Trophoblast cell (in vitro differentiated cells and primary cell): ENCODE data around the gene PTPRN2.

Experiments
- DNase-seq, 2 donors: peaks; one replicate each; pipeline ENCODE4 v3.0.0-alpha.2; 2016
- H2AFZ ChIP-seq: 2 replicates; pipeline ENCODE4 v1.6.1; 2013; ENCODE audit warnings: low read length, moderate library complexity, mild to moderate bottlenecking; ENCODE audit not compliant: insufficient read depth, poor library complexity
- H2AK5ac ChIP-seq: 2 replicates; pipeline ENCODE4 v1.6.1; 2013; ENCODE audit warnings: mild to moderate bottlenecking, low read length
- H2BK120ac ChIP-seq: 2 replicates; pipeline ENCODE4 v1.6.1; 2013; ENCODE audit warnings: low read length, mild to moderate bottlenecking, moderate library complexity; ENCODE audit not compliant: insufficient read depth, poor library complexity
- H2BK12ac ChIP-seq: 2 replicates; pipeline ENCODE4 v1.6.1; 2013; ENCODE audit warnings: mild to moderate bottlenecking, low read length, moderate library complexity
- H2BK5ac ChIP-seq: 2 replicates; pipeline ENCODE4 v1.6.1; 2013; ENCODE audit warnings: low read length, low read depth, moderate library complexity, mild to moderate bottlenecking; ENCODE audit not compliant: poor library complexity
- H3K14ac ChIP-seq: 2 replicates; pipeline ENCODE4 v1.6.1; 2013; ENCODE audit warnings: mild to moderate bottlenecking, low read length
- H3K18ac ChIP-seq: 2 replicates; pipeline ENCODE4 v1.6.1; 2013; ENCODE audit warnings: mild to moderate bottlenecking, low read length
- H3K23ac ChIP-seq: 2 replicates; pipeline ENCODE4 v1.6.1; 2013; ENCODE audit warnings: low read length
- H3K27ac ChIP-seq: 2 replicates; pipeline ENCODE4 v1.5.1; 2013; ENCODE audit warnings: low read depth, mild to moderate bottlenecking, inconsistent platforms, low read length, moderate library complexity
- H3K27me3 ChIP-seq: 2 replicates; pipeline ENCODE4 v1.6.1; 2013; ENCODE audit warnings: inconsistent platforms, mild to moderate bottlenecking, low read length, moderate library complexity; ENCODE audit not compliant: insufficient read depth
- H3K36me3 ChIP-seq, 2 experiments: 1 replicate in 1 of 2; 2 replicates in 1 of 2; pipeline ENCODE4 v1.6.1; 2013; ENCODE audit warnings: low read length in 2 of 2, mild to moderate bottlenecking in 2 of 2, moderate library complexity in 1 of 2; ENCODE audit not compliant: insufficient read depth in 2 of 2, control insufficient read depth in 1 of 2
- H3K4ac ChIP-seq: 2 replicates; pipeline ENCODE4 v1.6.1; 2013; ENCODE audit warnings: low read depth, mild to moderate bottlenecking, low read length, moderate library complexity
- H3K4me1 ChIP-seq, 2 experiments: 1 replicate in 1 of 2; 2 replicates in 1 of 2; pipeline ENCODE4 v1.6.1; 2013; ENCODE audit warnings: low read length in 2 of 2, mild to moderate bottlenecking in 2 of 2, moderate library complexity in 1 of 2; ENCODE audit not compliant: insufficient read depth in 2 of 2, control insufficient read depth in 1 of 2
- H3K4me2 ChIP-seq: 2 replicates; pipeline ENCODE4 v1.6.1; 2013; ENCODE audit warnings: inconsistent platforms, mild to moderate bottlenecking, low read length, moderate library complexity
- H3K4me3 ChIP-seq: 2 replicates; pipeline ENCODE4 v1.5.1; 2013; ENCODE audit warnings: mild to moderate bottlenecking, low read depth, low read length, inconsistent platforms
- H3K79me1 ChIP-seq: one replicate; pipeline ENCODE4 v1.6.1; 2013; ENCODE audit warnings: low read length
- H3K79me2 ChIP-seq: 2 replicates; pipeline ENCODE4 v1.6.1; 2013; ENCODE audit warnings: low read length, mild to moderate bottlenecking; ENCODE audit not compliant: control insufficient read depth, insufficient read depth, poor library complexity
- H3K9ac ChIP-seq: 2 replicates; pipeline ENCODE4 v1.6.1; 2013; ENCODE audit warnings: mild to moderate bottlenecking, low read length
- H3K9me3 ChIP-seq: 2 replicates; pipeline ENCODE4 v1.6.1; 2013; ENCODE audit warnings: low read depth, mild to moderate bottlenecking, control low read depth, inconsistent platforms, low read length; ENCODE audit not compliant: insufficient read depth
- H4K12ac ChIP-seq: 2 replicates; pipeline ENCODE4 v1.6.1; 2013; ENCODE audit warnings: low read depth, mild to moderate bottlenecking, low read length, moderate library complexity
- H4K8ac ChIP-seq: 2 replicates; pipeline ENCODE4 v1.6.1; 2013; ENCODE audit warnings: low read depth, mild to moderate bottlenecking, low read length, moderate library complexity
- H4K91ac ChIP-seq: one replicate; pipeline ENCODE4 v1.6.1; 2013; ENCODE audit warnings: low read depth, mild to moderate bottlenecking, low read length, moderate library complexity
- WGBS: extraction: QIAGEN DNeasy Blood & Tissue Kit; methylation state at CpG from one replicate; pipeline ENCODE4 v1.1.7; 2013; ENCODE audit warnings: missing lambda C conversion rate; ENCODE audit not compliant: insufficient read length, insufficient coverage; ENCODE audit errors: extremely low coverage; 5-methylcytosine and 5-hydroxymethylcytosine counted together

Gene PTPRN2

GRCh38 chr7:157831143-157831905, 756.3 kb downstream of the PTPRN2 start:
- Histone ChIP-seq H2BK12ac (no peak overlapping the region), H3K27me3 (no peaks in the 10 kb centered on the region), H2BK5ac (no peak overlapping the region), H3K9ac (no peak overlapping the region), H4K12ac (no peak overlapping the region), H3K4me3 (no peak overlapping the region), H3K4me2 (no peak overlapping the region), H2BK120ac (no peak overlapping the region), H3K14ac (no peak overlapping the region), H2AFZ (no peak overlapping the region), H3K79me2 (no peaks in the 10 kb centered on the region), H3K4ac (no peak overlapping the region), H3K27ac (no peak overlapping the region), H3K18ac (no peak overlapping the region), H3K23ac (no peak overlapping the region), H4K91ac (no peak overlapping the region), H4K8ac (no peak overlapping the region), H3K9me3 (peaks cover 13% of the 10 kb centered on the region), H3K36me3 (no peaks in the 10 kb centered on the region), H3K4me1 (no peaks in the 10 kb centered on the region), H2AK5ac (no peak overlapping the region), H3K79me1 (no peaks in the 10 kb centered on the region)
- DNase-seq = no peak
- no CpG with 5 or more reads among the region's 18 CpGs for WGBS

- Histone ChIP-seq H3K14ac (no peak overlapping the region), H3K79me2 (no peaks in the 10 kb centered on the region), H4K12ac (no peak overlapping the region), H4K8ac (no peak overlapping the region), H2AK5ac (no peak overlapping the region), H3K9ac (no peak overlapping the region), H2BK5ac (no peak overlapping the region), H3K4me2 (no peak overlapping the region), H3K27ac (no peak overlapping the region), H3K4ac (no peak overlapping the region), H3K18ac (no peak overlapping the region), H2AFZ (no peak overlapping the region), H3K4me3 (no peak overlapping the region), H3K23ac (no peak overlapping the region), H3K79me1 (no peaks in the 10 kb centered on the region), H3K36me3 (no peaks in the 10 kb centered on the region), H3K9me3 (peaks cover 15% of the 10 kb centered on the region), H3K4me1 (no peaks in the 10 kb centered on the region), H2BK12ac (no peak overlapping the region), H4K91ac (no peak overlapping the region), H3K27me3 (no peaks in the 10 kb centered on the region), H2BK120ac (no peak overlapping the region)
- no CpG with 5 or more reads among the region's 13 CpGs for WGBS
- no peak for DNase-seq
Observed at GRCh38 chr7:157830331-157830730, 757.3 kb downstream of the PTPRN2 start.

- Histone ChIP-seq H3K14ac (no peak overlapping the region), H3K36me3 (no peaks in the 10 kb centered on the region), H4K12ac (no peak overlapping the region), H3K4me1 (no peaks in the 10 kb centered on the region), H2BK12ac (no peak overlapping the region), H3K27me3 (no peaks in the 10 kb centered on the region), H3K4me3 (no peak overlapping the region), H2AFZ (no peak overlapping the region), H3K27ac (no peak overlapping the region), H4K8ac (no peak overlapping the region), H3K9me3 (peaks cover 18% of the 10 kb centered on the region), H2BK5ac (no peak overlapping the region), H3K18ac (no peak overlapping the region), H4K91ac (no peak overlapping the region), H3K4me2 (no peak overlapping the region), H3K23ac (no peak overlapping the region), H3K4ac (no peak overlapping the region), H3K79me2 (no peaks in the 10 kb centered on the region), H2AK5ac (no peak overlapping the region), H2BK120ac (no peak overlapping the region), H3K9ac (no peak overlapping the region), H3K79me1 (no peaks in the 10 kb centered on the region)
- no peak for DNase-seq
- WGBS = no CpG with 5 or more reads among the region's 15 CpGs
Observed at GRCh38 chr7:157829491-157829890, 758.1 kb downstream of the PTPRN2 start.

GRCh38 chr7:157828881-157829280, 758.7 kb downstream of the PTPRN2 start:
- H3K4me3 ChIP-seq = no peak overlapping the region
- H3K36me3 ChIP-seq = no peaks in the 10 kb centered on the region
- H4K12ac ChIP-seq = no peak overlapping the region
- DNase-seq = no peak
- no peak overlapping the region for H4K91ac ChIP-seq
- no peak overlapping the region for H4K8ac ChIP-seq
- H3K27ac ChIP-seq = no peak overlapping the region
- H2AFZ ChIP-seq = no peak overlapping the region
- no CpG with 5 or more reads among the region's 14 CpGs for WGBS
- no peak overlapping the region for H2BK12ac ChIP-seq
- H3K4me2 ChIP-seq = no peak overlapping the region
- H2AK5ac ChIP-seq = no peak overlapping the region
- no peak overlapping the region for H2BK120ac ChIP-seq
- H3K27me3 ChIP-seq = no peaks in the 10 kb centered on the region
- H3K23ac ChIP-seq = no peak overlapping the region
- H3K79me1 ChIP-seq = no peaks in the 10 kb centered on the region
- H3K9me3 ChIP-seq = peaks cover 22% of the 10 kb centered on the region
- H2BK5ac ChIP-seq = no peak overlapping the region
- no peak overlapping the region for H3K4ac ChIP-seq
- H3K18ac ChIP-seq = no peak overlapping the region
- no peaks in the 10 kb centered on the region for H3K4me1 ChIP-seq
- H3K9ac ChIP-seq = no peak overlapping the region
- H3K14ac ChIP-seq = no peak overlapping the region
- no peaks in the 10 kb centered on the region for H3K79me2 ChIP-seq
